Transverse colon (tissue), 4 donors: ENCODE data around the gene KCTD5. TPM values are rescaled to one million over a fixed set of nuclear protein-coding genes. Genes with fewer than 3 reads are reported as not detected.

Experiments
- DNase-seq: peaks from one replicate; pipeline ENCODE4 v3.0.0-alpha.2; 2019
- H3K27ac ChIP-seq, 4 donors: fragments of 200-600 bp; sonication (generic); 2 replicates each; pipeline ENCODE4 v1.5.1; 2016 to 2018; ENCODE audit warnings: inconsistent platforms in 4 of 4
- H3K27me3 ChIP-seq: fragments of 200-600 bp; sonication (generic); 2 replicates; pipeline ENCODE4 v1.5.1; 2017; ENCODE audit warnings: inconsistent platforms
- H3K36me3 ChIP-seq, 4 donors: fragments of 200-600 bp; sonication (generic); 2 replicates each; pipeline ENCODE4 v1.5.1; 2017 to 2019; ENCODE audit warnings: inconsistent platforms in 4 of 4
- H3K4me1 ChIP-seq, 4 donors: fragments of 200-600 bp; sonication (generic); 2 replicates each; pipeline ENCODE4 v1.5.1; 2017 to 2020; ENCODE audit warnings: inconsistent platforms in 4 of 4
- H3K4me3 ChIP-seq, 4 donors: fragments of 200-600 bp; sonication (generic); 1 replicate in 1 of 4; 2 replicates in 3 of 4; pipeline versions ENCODE4 v1.5.1 to v1.6.1; 2017 to 2019; ENCODE audit warnings: inconsistent platforms in 4 of 4
- H3K9me3 ChIP-seq, 2 donors: fragments of 200-600 bp; sonication (generic); 2 replicates each; pipeline ENCODE4 v1.5.1; 2017 to 2019; ENCODE audit warnings: inconsistent platforms in 2 of 2
- EP300 ChIP-seq: sonication (generic); formaldehyde crosslinking; IDR thresholded peaks from one replicate; pipeline ENCODE4 v1.6.1; 2017; ENCODE audit warnings: antibody characterized with exemption, low read depth
- POLR2A ChIP-seq: fragments of 450-650 bp; IDR thresholded peaks from one replicate; pipeline ENCODE4 v1.6.1; 2016; ENCODE audit warnings: antibody characterized with exemption, mild to moderate bottlenecking, moderate library complexity
- POLR2AphosphoS5 ChIP-seq, 3 donors: sonication (generic); formaldehyde crosslinking; IDR thresholded peaks; one replicate each; pipeline ENCODE4 v1.6.1; 2016; ENCODE audit warnings: antibody characterized with exemption in 3 of 3
- WGBS, 2 donors: methylation state at CpG; one replicate each; pipeline ENCODE4 v1.1.5; 2018; ENCODE audit warnings: low coverage in 1 of 2; 5-methylcytosine and 5-hydroxymethylcytosine counted together
- in situ Hi-C, 4 donors: fragments of 200-750 bp; cut with MboI; loops; one replicate each; pipeline versions ENCODE4 v1.15.0 to v1.15.1; 2017; ENCODE audit warnings: low sequenced_read_pairs in 3 of 4, low pct_ligation_motif_present in 1 of 4, low pct_unique_long_range_greater_than_20kb in 1 of 4
- intact Hi-C: fragments of 100-400 bp; cut with DNase I; formaldehyde crosslinking; loops from one replicate; pipeline ENCODE4 v1.15.1; 2023; ENCODE audit warnings: low total_unique reads
- total RNA-seq, 4 donors: library from RNA; depleted of rRNA; stranded (reverse); fragments of >200 nt; gene quantifications; one replicate each; pipeline ENCODE4 v1.1.0, GENCODE V29; 2016
- TF ChIP-seq, protein P1 (sequence below), 5 experiments: fragments of 200-600 bp in 3 of 5; fragments of 450-650 bp in 2 of 5; sonication (generic) in 3 of 5; IDR thresholded peaks; 1 replicate in 2 of 5; 2 replicates in 3 of 5; pipeline ENCODE4 v1.5.1; 2016 to 2017; ENCODE audit warnings: antibody characterized with exemption in 5 of 5, inconsistent platforms in 3 of 5, mild to moderate bottlenecking in 2 of 5, moderate library complexity in 1 of 5

KCTD5 gene
- total RNA-seq, 4 donors from 2014 or later: 44.2 to 107 (median 60.3) TPM

GRCh38 chr16:2707368-2708289, 25.3 kb downstream of the KCTD5 start:
- H3K9me3 ChIP-seq: no peaks in the 10 kb centered on the region
- intact Hi-C loops (no loop called here), in situ Hi-C loops (no loop called here)
- H3K27me3 ChIP-seq: no peaks in the 10 kb centered on the region
- H3K27ac ChIP-seq: no peak overlapping the region
- TF ChIP-seq, protein P1, sequence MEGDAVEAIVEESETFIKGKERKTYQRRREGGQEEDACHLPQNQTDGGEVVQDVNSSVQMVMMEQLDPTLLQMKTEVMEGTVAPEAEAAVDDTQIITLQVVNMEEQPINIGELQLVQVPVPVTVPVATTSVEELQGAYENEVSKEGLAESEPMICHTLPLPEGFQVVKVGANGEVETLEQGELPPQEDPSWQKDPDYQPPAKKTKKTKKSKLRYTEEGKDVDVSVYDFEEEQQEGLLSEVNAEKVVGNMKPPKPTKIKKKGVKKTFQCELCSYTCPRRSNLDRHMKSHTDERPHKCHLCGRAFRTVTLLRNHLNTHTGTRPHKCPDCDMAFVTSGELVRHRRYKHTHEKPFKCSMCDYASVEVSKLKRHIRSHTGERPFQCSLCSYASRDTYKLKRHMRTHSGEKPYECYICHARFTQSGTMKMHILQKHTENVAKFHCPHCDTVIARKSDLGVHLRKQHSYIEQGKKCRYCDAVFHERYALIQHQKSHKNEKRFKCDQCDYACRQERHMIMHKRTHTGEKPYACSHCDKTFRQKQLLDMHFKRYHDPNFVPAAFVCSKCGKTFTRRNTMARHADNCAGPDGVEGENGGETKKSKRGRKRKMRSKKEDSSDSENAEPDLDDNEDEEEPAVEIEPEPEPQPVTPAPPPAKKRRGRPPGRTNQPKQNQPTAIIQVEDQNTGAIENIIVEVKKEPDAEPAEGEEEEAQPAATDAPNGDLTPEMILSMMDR (IDR thresholded peaks at IDR 0.05): no peak
- no peak for TF ChIP-seq POLR2A
- no peak for TF ChIP-seq POLR2AphosphoS5 (IDR thresholded peaks at IDR 0.05)
- TF ChIP-seq EP300: no peak
- 79 to 94% methylated on average over 2 to 51 of the region's 51 CpGs for WGBS, 2 donors
- H3K36me3 ChIP-seq: peaks cover 0 to 25% (median 12%) of the 10 kb centered on the region in 4 donors
- H3K4me3 ChIP-seq: no peak overlapping the region
- no peaks in the 10 kb centered on the region for H3K4me1 ChIP-seq
- DNase-seq: no peak

GRCh38 chr16:2708290-2708639, 25.9 kb downstream of the KCTD5 start:
- Histone ChIP-seq H3K27ac (no peak overlapping the region), H3K36me3 (peaks cover 0 to 21% (median 9%) of the 10 kb centered on the region in 4 donors), H3K9me3 (no peaks in the 10 kb centered on the region), H3K4me3 (no peak overlapping the region), H3K27me3 (no peaks in the 10 kb centered on the region), H3K4me1 (no peaks in the 10 kb centered on the region)
- intact Hi-C loops: no loop called here
- 95% methylated on average over 4 to 14 of the region's 14 CpGs for WGBS, 2 donors
- in situ Hi-C loops: no loop called here
- TF ChIP-seq POLR2A (no peak), POLR2AphosphoS5 (IDR thresholded peaks at IDR 0.05) (no peak), EP300 (no peak)
- TF ChIP-seq, protein P1 (IDR thresholded peaks at IDR 0.05): no peak
- no peak for DNase-seq

DNA sequence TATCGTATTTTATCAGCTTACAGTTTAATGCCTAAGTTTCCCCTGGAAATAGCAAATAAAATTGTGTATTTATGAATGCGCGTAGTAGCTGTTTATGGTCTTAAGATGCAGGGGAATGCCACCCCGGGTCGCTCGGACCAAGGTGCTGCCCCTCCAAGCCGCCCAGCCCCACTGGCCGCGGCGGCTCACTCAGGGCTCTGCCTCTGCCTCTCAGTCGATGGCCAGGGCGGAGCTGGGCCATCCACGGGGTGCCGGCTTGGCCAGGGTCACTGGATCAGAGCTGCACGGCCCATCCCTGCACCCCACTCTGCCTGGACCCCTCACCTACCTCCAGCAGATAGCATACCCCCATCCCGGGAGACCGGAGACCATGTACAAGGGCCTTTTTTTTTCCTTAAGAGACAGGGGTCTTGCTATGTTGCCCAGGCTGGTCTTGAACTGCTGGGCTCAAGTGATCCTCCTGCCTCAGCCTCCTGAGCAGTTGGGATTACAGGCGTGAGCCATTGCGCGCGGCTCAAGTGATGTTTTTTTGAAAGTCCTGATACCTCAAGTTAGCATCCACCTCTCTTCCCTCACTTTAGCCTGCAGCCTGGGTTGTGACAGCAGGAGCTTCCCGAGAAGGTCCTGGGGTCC, 26.7 kb downstream of the KCTD5 start:
- no peaks in the 10 kb centered on the region for H3K27me3 ChIP-seq
- H3K4me1 ChIP-seq: no peaks in the 10 kb centered on the region
- H3K9me3 ChIP-seq: no peaks in the 10 kb centered on the region
- H3K4me3 ChIP-seq: no peak overlapping the region
- TF ChIP-seq POLR2A (no peak), EP300 (no peak)
- in situ Hi-C loops: no loop called here
- DNase-seq: no peak
- peaks cover 0 to 21% (median 9%) of the 10 kb centered on the region in 4 donors for H3K36me3 ChIP-seq
- intact Hi-C loops: no loop called here
- no peak overlapping the region for H3K27ac ChIP-seq
- 92 to 94% methylated on average over 6 to 22 of the region's 22 CpGs for WGBS, 2 donors

DNA sequence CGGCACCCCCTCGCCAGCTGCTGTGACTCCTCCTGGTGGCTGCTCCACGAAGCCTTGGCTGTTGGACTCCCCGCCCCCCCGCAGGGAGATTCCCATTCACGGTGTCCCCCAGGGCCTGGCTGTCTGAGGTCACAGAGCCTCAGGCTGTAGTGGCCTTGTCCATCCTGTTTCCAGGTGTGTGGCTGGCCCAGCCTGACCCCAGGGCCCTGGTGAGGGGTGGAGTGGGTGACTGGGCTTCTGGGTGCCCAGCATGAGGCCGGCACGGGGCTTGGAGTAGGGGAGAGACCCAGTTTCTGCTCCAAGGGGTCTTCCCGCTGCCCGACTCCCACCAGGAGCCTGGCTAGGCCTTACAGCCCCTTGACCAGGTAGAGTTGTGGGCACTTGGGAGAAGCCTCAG, 27.3 kb downstream of the KCTD5 start:
- Histone ChIP-seq H3K9me3 (no peaks in the 10 kb centered on the region), H3K4me3 (no peak overlapping the region), H3K27ac (no peak overlapping the region), H3K27me3 (peaks cover 2% of the 10 kb centered on the region), H3K4me1 (no peaks in the 10 kb centered on the region), H3K36me3 (peaks cover 0 to 21% (median 9%) of the 10 kb centered on the region in 4 donors)
- intact Hi-C loops: no loop called here
- WGBS, 2 donors: 80 to 97% methylated on average over 2 to 9 of the region's 10 CpGs
- DNase-seq: no peak
- in situ Hi-C loops: no loop called here
- TF ChIP-seq, protein P1 (IDR thresholded peaks at IDR 0.05): no peak
- TF ChIP-seq POLR2AphosphoS5 (IDR thresholded peaks at IDR 0.05) (no peak), POLR2A (no peak), EP300 (no peak)
